NCI-H345 treated with DMSO at 0.1 percent for 48 hours (cell line): ENCODE results near the gene CAPN11.
"Not testable (repeated sequence)": the region's sequence is repeated elsewhere in the genome, so short reads cannot be mapped to it uniquely, and the experiment has no call there.

ENCODE experiments used
- DNase-seq: peaks from one replicate; lab custom pipeline; 2025; ENCODE audit not compliant: unreplicated experiment; lab: John Stamatoyannopoulos, UW

CAPN11 gene

GRCh38 chr6:44129841-44130322 lies 28.7 kb upstream of the CAPN11 start:
- DNase-seq = no peak

- no peak for DNase-seq
Observed at GRCh38 chr6:44131892-44132291, 26.7 kb upstream of the CAPN11 start.

- DNase-seq = no peak
Observed at GRCh38 chr6:44132476-44132875, 26.1 kb upstream of the CAPN11 start.

GRCh38 chr6:44133003-44133931 lies 25.4 kb upstream of the CAPN11 start:
- peak; percentile 49 for DNase-seq

GRCh38 chr6:44133981-44134711 lies 24.5 kb upstream of the CAPN11 start:
- DNase-seq = no peak

GRCh38 chr6:44135173-44135758 lies 23.4 kb upstream of the CAPN11 start:
- DNase-seq = no peak

- DNase-seq = no peak
Observed at GRCh38 chr6:44135875-44136274, 22.7 kb upstream of the CAPN11 start.

GRCh38 chr6:44138717-44139350 lies 19.8 kb upstream of the CAPN11 start:
- DNase-seq = no peak

GRCh38 chr6:44139351-44139743 lies 19.3 kb upstream of the CAPN11 start:
- DNase-seq = no peak

- DNase-seq = no peak
Observed at GRCh38 chr6:44142835-44143234, 15.8 kb upstream of the CAPN11 start.

GRCh38 chr6:44143731-44144130 lies 14.9 kb upstream of the CAPN11 start:
- DNase-seq = no peak

GRCh38 chr6:44144536-44144935 lies 14.1 kb upstream of the CAPN11 start:
- not testable (repeated sequence) for DNase-seq

- no peak for DNase-seq
Observed at GRCh38 chr6:44145839-44146238, 12.8 kb upstream of the CAPN11 start.

GRCh38 chr6:44146685-44147084 lies 11.9 kb upstream of the CAPN11 start:
- no peak for DNase-seq

- DNase-seq = no peak
Observed at GRCh38 chr6:44147256-44147655, 11.4 kb upstream of the CAPN11 start.

- DNase-seq = no peak
Observed at GRCh38 chr6:44148306-44148705, 10.3 kb upstream of the CAPN11 start.

- DNase-seq = no peak
Observed at GRCh38 chr6:44149369-44150012, 9.1 kb upstream of the CAPN11 start.

GRCh38 chr6:44150317-44150917 lies 8.2 kb upstream of the CAPN11 start:
- DNase-seq = no peak

- DNase-seq = no peak
Observed at GRCh38 chr6:44151348-44152108, 7.1 kb upstream of the CAPN11 start.

GRCh38 chr6:44152109-44152461 lies 6.5 kb upstream of the CAPN11 start:
- no peak for DNase-seq
